Stimulated activated CD4-positive, alpha-beta T cell treated with anti-CD3 and anti-CD28 coated beads, Interleukin-12 subunit alpha, Interleukin-12 subunit beta, amount 100 ng/mL, for 48 hours (primary cell): ENCODE results near the gene AGTPBP1.
"Not testable (repeated sequence)": the region's sequence is repeated elsewhere in the genome, so short reads cannot be mapped to it uniquely, and the experiment has no call there.

Experiments
- DNase-seq, 3 donors: peaks; one replicate each; pipeline ENCODE4 v3.0.0-alpha.2; 2020; ENCODE audit warnings: low read depth in 2 of 3, low spot score in 1 of 3

AGTPBP1 gene

GRCh38 chr9:85741875-85742596 is at the start of gene AGTPBP1:
TSS of gene AGTPBP1 (minus strand) at chr9:85741954. CDS start at chr9:85712533, 29,421 bp downstream.
- peak; percentile 90 to 97 (median 91) for DNase-seq

- not testable (repeated sequence) for DNase-seq
Measured at GRCh38 chr9:85786116-85786515, 44.4 kb upstream of the AGTPBP1 start.

GRCh38 chr9:85773844-85774243 is 32.1 kb upstream of the AGTPBP1 start:
- DNase-seq, result not testable (repeated sequence)

- DNase-seq, result not testable (repeated sequence)
Measured at GRCh38 chr9:85761802-85762201, 20.0 kb upstream of the AGTPBP1 start.

GRCh38 chr9:85757716-85758115 is 16.0 kb upstream of the AGTPBP1 start:
- DNase-seq, result not testable (repeated sequence)

- not testable (repeated sequence) for DNase-seq
Measured at GRCh38 chr9:85756216-85756615, 14.5 kb upstream of the AGTPBP1 start.

GRCh38 chr9:85746309-85746708 is 4.6 kb upstream of the AGTPBP1 start:
- no peak for DNase-seq

- DNase-seq, result no peak
Measured at GRCh38 chr9:85745203-85745602, 3.4 kb upstream of the AGTPBP1 start.

GRCh38 chr9:85744480-85744879 is 2.7 kb upstream of the AGTPBP1 start:
- no peak for DNase-seq

- DNase-seq, result no peak
Measured at GRCh38 chr9:85743275-85744128, 1.7 kb upstream of the AGTPBP1 start.

GRCh38 chr9:85742597-85742936 is 813 bp upstream of the AGTPBP1 start:
- DNase-seq, result no peak

GRCh38 chr9:85741095-85741874 is 469 bp downstream of the AGTPBP1 start:
- DNase-seq, result peak; percentile 9 to 37 (median 34)

GRCh38 chr9:85740787-85741094 is 1.0 kb downstream of the AGTPBP1 start:
- no peak for DNase-seq

- no peak for DNase-seq
Measured at GRCh38 chr9:85738509-85738908, 3.2 kb downstream of the AGTPBP1 start.

GRCh38 chr9:85737671-85738070 is 4.1 kb downstream of the AGTPBP1 start:
- no peak for DNase-seq

GRCh38 chr9:85730916-85731630 is 10.7 kb downstream of the AGTPBP1 start:
- no peak for DNase-seq

GRCh38 chr9:85729882-85730281 is 11.9 kb downstream of the AGTPBP1 start:
- no peak for DNase-seq

- no peak for DNase-seq
Measured at GRCh38 chr9:85727500-85727899, 14.3 kb downstream of the AGTPBP1 start.

- DNase-seq, result no peak
Measured at GRCh38 chr9:85726737-85727136, 15.0 kb downstream of the AGTPBP1 start.

GRCh38 chr9:85723215-85723614 is 18.5 kb downstream of the AGTPBP1 start:
- DNase-seq, result no peak

GRCh38 chr9:85719411-85719810 is 22.3 kb downstream of the AGTPBP1 start:
- DNase-seq, result not testable (repeated sequence)
